ENCODE measurements around the gene FUT6. TPM values are rescaled to one million over a fixed set of nuclear protein-coding genes. Genes with fewer than 3 reads are reported as not detected.

FUT6 gene
- total and polyA plus RNA-seq, 2 donors (not counting 1 experiment from before 2014, with no cell fraction given): not detected

DNA sequence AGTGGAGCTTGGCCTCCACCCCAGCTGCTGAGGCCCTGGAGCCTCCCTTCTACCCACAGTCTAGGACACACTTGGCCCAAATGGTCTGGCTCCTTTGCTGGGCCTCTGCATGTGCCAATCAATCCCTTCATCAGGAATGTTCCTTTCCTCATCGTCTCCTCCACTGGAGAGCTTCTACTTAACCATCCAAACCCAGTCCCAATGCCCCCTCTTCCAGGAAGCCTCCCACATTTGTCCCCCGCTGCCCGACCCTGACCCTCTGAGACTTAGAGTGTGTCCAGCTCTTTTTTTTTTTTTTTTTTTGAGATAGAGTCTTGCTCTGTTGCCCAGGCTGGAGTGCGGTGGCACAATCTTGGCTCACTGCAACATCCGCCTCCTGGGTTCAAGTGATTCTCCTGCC is 51.1 kb downstream of the FUT6 start:
- no peaks in the 10 kb centered on the region for H3K9me3 ChIP-seq (ENCODE audit: control insufficient read depth, insufficient read depth, low read depth, low read length)
- DNase-seq (ENCODE audit: low read depth in 2 of 2): no peak
- H3K27ac ChIP-seq (ENCODE audit: insufficient read depth, low read length): no peak overlapping the region
- H3K4me1 ChIP-seq (ENCODE audit: control insufficient read depth, extremely low read depth, insufficient read depth, low read length): peaks cover 4% of the 10 kb centered on the region
- TF ChIP-seq, protein P1, sequence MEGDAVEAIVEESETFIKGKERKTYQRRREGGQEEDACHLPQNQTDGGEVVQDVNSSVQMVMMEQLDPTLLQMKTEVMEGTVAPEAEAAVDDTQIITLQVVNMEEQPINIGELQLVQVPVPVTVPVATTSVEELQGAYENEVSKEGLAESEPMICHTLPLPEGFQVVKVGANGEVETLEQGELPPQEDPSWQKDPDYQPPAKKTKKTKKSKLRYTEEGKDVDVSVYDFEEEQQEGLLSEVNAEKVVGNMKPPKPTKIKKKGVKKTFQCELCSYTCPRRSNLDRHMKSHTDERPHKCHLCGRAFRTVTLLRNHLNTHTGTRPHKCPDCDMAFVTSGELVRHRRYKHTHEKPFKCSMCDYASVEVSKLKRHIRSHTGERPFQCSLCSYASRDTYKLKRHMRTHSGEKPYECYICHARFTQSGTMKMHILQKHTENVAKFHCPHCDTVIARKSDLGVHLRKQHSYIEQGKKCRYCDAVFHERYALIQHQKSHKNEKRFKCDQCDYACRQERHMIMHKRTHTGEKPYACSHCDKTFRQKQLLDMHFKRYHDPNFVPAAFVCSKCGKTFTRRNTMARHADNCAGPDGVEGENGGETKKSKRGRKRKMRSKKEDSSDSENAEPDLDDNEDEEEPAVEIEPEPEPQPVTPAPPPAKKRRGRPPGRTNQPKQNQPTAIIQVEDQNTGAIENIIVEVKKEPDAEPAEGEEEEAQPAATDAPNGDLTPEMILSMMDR (conservative IDR thresholded peaks at IDR 0.05 in 1 of 2, IDR thresholded peaks at IDR 0.05 in 1 of 2; ENCODE audit: low read depth in 1 of 2, low read length in 2 of 2): no peak
- TF ChIP-seq EZH2 (IDR thresholded peaks at IDR 0.05; ENCODE audit: low read length, missing control alignments): no peak
- no peak overlapping the region for H2AFZ ChIP-seq (ENCODE audit: low read length)
- peaks cover 6% of the 10 kb centered on the region for H3K79me2 ChIP-seq (ENCODE audit: control insufficient read depth, insufficient read depth, low read length)
- H3K4me3 ChIP-seq (replicated peaks in 1 of 4; ENCODE audit: control extremely low read depth in 1 of 4, insufficient read depth in 1 of 4, low read depth in 3 of 4, low read length in 4 of 4): no peak overlapping the region
- H3K9ac ChIP-seq (ENCODE audit: insufficient read depth, low read length): no peak overlapping the region
- H3K27me3 ChIP-seq (ENCODE audit: control insufficient read depth, insufficient read depth, low read length): no peaks in the 10 kb centered on the region
- no peaks in the 10 kb centered on the region for H4K20me1 ChIP-seq (ENCODE audit: control insufficient read depth, extremely low read depth, insufficient read depth, low read length)
- H3K4me2 ChIP-seq (ENCODE audit: extremely low read depth, insufficient read depth, low read length): no peak overlapping the region
- H3K36me3 ChIP-seq (ENCODE audit: control insufficient read depth, insufficient read depth, low read length): peaks cover 38% of the 10 kb centered on the region

DNA sequence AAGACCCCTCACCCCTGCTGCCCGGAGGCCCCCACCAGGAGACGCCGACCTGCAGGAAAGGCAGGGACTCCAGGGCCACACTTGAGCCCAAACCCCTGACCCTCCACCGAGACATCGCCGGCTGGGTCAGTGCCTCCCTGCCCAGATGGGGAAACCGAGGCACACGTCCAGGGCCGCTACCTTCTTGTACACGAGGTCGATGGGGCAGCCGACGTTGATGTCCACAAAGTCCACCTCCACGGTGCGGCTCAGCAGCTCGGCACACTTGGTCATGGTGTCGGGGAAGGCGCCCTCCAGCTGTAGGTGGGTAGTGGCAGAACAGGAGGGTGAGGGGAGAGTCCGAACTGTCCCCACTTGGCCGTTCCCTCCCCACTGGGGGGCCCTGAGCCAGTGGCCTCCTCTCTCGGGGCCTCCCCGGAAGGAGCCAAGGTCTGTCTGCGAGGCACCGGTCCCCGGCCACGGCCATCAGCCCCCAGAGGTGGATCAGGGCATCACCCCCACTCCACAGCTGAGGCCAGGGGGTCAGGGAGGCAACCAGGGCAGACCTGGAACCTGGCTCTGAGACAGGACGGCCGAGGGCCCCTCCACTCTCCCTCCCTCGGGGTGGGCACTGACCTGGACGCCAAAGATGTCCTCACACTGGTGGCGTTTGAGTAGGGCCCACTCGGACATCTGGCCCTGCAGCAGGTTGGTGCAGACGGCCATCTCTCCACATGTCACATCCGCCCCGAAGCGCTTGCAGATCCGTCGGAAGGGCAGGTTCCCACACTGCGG is 51.9 kb downstream of the FUT6 start:
- no peaks in the 10 kb centered on the region for H4K20me1 ChIP-seq (ENCODE audit: control insufficient read depth, extremely low read depth, insufficient read depth, low read length)
- H3K9me3 ChIP-seq (ENCODE audit: control insufficient read depth, insufficient read depth, low read depth, low read length): no peaks in the 10 kb centered on the region
- H3K27me3 ChIP-seq (ENCODE audit: control insufficient read depth, insufficient read depth, low read length): no peaks in the 10 kb centered on the region
- H3K9ac ChIP-seq (ENCODE audit: insufficient read depth, low read length): no peak overlapping the region
- no peak for DNase-seq (ENCODE audit: low read depth in 2 of 2)
- peaks cover 4% of the 10 kb centered on the region for H3K4me1 ChIP-seq (ENCODE audit: control insufficient read depth, extremely low read depth, insufficient read depth, low read length)
- peaks cover 38% of the 10 kb centered on the region for H3K36me3 ChIP-seq (ENCODE audit: control insufficient read depth, insufficient read depth, low read length)
- no peak overlapping the region for H3K4me3 ChIP-seq (replicated peaks in 1 of 4; ENCODE audit: control extremely low read depth in 1 of 4, insufficient read depth in 1 of 4, low read depth in 3 of 4, low read length in 4 of 4)
- no peak overlapping the region for H3K4me2 ChIP-seq (ENCODE audit: extremely low read depth, insufficient read depth, low read length)
- H3K79me2 ChIP-seq (ENCODE audit: control insufficient read depth, insufficient read depth, low read length): peaks cover 6% of the 10 kb centered on the region
- TF ChIP-seq, protein P1 (conservative IDR thresholded peaks at IDR 0.05 in 1 of 2, IDR thresholded peaks at IDR 0.05 in 1 of 2; ENCODE audit: low read depth in 1 of 2, low read length in 2 of 2): no peak
- H2AFZ ChIP-seq (ENCODE audit: low read length): no peak overlapping the region
- H3K27ac ChIP-seq (ENCODE audit: insufficient read depth, low read length): no peak overlapping the region

DNA sequence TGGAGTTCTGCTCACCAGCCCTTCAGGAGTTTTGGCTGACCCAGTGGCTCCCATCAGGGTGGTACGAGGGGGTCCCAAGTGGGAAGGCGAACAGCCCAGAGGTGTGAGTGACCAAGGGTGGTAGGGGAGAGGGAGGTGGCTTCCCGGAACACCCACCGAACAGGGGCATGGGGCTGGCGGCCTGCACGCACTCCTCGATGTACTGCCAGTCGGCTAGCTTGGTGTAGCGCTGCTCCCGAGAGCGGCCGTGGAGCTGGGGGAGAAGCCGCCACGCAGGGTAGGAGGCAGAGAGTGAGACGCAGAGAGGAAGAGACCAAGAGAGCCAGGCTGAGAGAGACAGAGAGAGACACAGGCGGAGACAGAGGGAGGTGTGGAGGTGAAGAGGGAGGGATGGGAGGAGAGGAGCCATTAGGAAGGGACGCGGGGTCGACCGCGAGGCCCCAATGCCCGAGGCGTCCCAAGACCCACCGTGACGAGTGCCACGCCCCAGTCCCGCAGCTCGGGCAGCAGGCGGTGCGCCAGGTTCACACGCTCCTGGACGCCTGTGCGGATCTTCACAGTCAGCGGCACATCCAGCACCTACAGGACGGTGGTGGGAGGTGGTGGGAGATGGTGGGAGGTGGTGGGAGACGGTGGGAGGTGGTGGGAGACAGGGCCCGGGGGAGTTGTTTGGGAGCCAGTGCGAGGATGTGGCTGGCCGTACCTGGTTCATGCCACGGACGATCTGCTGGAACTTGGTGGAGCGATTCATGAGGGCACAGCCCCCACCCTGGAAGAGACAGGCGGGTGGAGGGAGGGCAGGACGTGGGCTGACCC is 52.7 kb downstream of the FUT6 start:
- TF ChIP-seq, protein P1 (conservative IDR thresholded peaks at IDR 0.05 in 1 of 2, IDR thresholded peaks at IDR 0.05 in 1 of 2; ENCODE audit: low read depth in 1 of 2, low read length in 2 of 2): no peak
- TF ChIP-seq EZH2 (IDR thresholded peaks at IDR 0.05; ENCODE audit: low read length, missing control alignments): no peak
- Histone ChIP-seq H4K20me1 (ENCODE audit: control insufficient read depth, extremely low read depth, insufficient read depth, low read length) (no peaks in the 10 kb centered on the region), H3K36me3 (ENCODE audit: control insufficient read depth, insufficient read depth, low read length) (peaks cover 38% of the 10 kb centered on the region), H3K9me3 (ENCODE audit: control insufficient read depth, insufficient read depth, low read depth, low read length) (no peaks in the 10 kb centered on the region), H3K27ac (ENCODE audit: insufficient read depth, low read length) (no peak overlapping the region), H3K4me2 (ENCODE audit: extremely low read depth, insufficient read depth, low read length) (no peak overlapping the region), H3K4me3 (replicated peaks in 1 of 4; ENCODE audit: control extremely low read depth in 1 of 4, insufficient read depth in 1 of 4, low read depth in 3 of 4, low read length in 4 of 4) (no peak overlapping the region), H3K9ac (ENCODE audit: insufficient read depth, low read length) (no peak overlapping the region), H2AFZ (ENCODE audit: low read length) (no peak overlapping the region), H3K4me1 (ENCODE audit: control insufficient read depth, extremely low read depth, insufficient read depth, low read length) (peaks cover 4% of the 10 kb centered on the region), H3K27me3 (ENCODE audit: control insufficient read depth, insufficient read depth, low read length) (no peaks in the 10 kb centered on the region), H3K79me2 (ENCODE audit: control insufficient read depth, insufficient read depth, low read length) (peaks cover 6% of the 10 kb centered on the region)
- no peak for DNase-seq (ENCODE audit: low read depth in 2 of 2)
